DMS 273 treated with DMSO at 0.1 percent for 48 hours (cell line): ENCODE results near the gene LPAR2.

Experiments used
- DNase-seq: peaks from one replicate; lab custom pipeline; 2025; lab: John Stamatoyannopoulos, UW

LPAR2 gene

DNA sequence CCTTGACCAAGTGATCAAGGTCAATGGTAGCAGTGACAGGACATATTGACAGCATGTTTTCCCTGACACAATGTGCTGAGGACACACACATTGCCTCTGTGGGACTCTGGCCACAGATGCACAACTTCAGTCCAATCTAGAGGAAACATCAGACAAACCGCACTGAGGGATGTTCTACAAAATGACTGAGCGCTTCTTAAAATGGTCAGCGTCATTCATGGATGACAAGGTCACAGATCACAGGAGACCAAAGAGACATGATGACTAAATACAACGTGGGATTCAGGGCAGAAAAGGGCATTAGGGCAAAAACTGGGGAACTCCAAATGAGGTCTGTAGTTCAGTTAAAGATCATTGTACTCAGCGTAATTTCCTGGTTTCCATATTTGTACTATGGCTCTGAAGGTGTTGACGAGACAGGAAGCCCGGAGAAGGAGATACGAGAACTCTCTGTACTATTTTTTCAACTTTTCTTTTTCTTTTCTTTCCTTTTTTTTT is 30.2 kb downstream of the LPAR2 start:
- DNase-seq, result no peak

GRCh38 chr19:19595171-19595701 is 32.8 kb downstream of the LPAR2 start:
- peak; percentile 86 for DNase-seq

- DNase-seq, result peak; percentile 64
Observed at GRCh38 chr19:19594381-19594780, 33.6 kb downstream of the LPAR2 start.

GRCh38 chr19:19592690-19593089 is 35.3 kb downstream of the LPAR2 start:
- no peak for DNase-seq

- no peak for DNase-seq
Observed at GRCh38 chr19:19591133-19591825, 36.7 kb downstream of the LPAR2 start.

DNA sequence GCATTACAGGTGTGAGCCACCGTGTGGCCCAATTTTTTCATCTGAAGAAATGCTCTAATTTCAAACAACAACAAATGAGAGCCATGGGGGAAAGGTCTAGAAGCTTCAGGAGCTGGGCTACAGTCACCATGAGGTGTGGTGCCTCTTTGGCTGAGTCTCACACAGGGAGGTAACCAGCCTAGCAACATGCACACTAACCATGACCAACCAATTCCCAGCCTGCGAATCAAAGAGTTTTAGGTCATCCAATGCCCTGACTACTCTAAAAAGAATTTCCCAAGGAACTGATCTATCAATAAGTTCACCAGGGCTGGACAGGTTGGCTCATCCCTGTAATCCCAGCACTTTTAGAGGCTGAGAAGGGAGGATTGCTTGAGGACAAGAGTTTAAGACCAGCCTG is 39.5 kb downstream of the LPAR2 start:
- DNase-seq, result no peak

- peak; percentile 44 for DNase-seq
Observed at GRCh38 chr19:19587771-19588170, 40.2 kb downstream of the LPAR2 start.

DNA sequence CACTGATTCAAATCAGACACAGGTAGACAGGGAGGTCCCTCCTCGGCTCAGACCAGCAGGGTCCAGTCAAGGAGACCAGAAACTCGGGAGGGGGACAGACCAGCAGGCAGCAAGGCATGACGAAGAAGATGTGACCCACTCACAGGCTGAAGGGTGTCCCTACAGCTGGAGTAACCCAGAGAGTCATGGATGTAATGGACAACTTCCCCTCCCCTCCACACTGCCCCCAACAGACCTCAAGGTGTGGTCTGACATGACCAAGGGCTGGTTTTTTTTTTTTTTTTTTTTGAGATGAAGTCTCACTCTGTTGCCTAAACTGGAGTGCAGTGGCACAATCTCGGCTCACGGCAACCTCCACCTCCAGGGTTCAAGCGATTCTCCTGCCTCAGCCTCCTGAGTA is 43.7 kb downstream of the LPAR2 start:
- no peak for DNase-seq

GRCh38 chr19:19582471-19582870 is 45.5 kb downstream of the LPAR2 start:
- DNase-seq, result no peak

GRCh38 chr19:19581391-19581790 is 46.6 kb downstream of the LPAR2 start:
- DNase-seq, result no peak

DNA sequence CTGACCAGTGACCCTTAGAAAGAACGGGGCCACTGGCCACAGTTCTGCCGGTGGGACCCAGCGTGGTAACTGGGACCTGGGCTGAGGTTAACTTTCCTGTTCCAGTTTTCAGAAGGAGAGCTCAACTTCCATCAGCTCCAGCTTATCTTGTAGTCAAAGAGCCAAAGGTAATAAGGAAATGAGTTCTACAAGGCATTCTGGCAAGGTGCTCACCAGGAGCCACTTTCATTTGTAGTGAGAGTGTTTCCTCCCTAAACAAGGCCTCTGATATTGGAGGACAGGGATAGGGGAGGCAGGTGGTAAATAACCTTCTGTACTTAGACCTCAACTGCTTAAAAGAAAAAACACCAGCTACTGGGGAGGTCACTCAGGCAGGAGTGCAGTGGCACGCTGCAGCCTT is 47.6 kb downstream of the LPAR2 start:
- no peak for DNase-seq

DNA sequence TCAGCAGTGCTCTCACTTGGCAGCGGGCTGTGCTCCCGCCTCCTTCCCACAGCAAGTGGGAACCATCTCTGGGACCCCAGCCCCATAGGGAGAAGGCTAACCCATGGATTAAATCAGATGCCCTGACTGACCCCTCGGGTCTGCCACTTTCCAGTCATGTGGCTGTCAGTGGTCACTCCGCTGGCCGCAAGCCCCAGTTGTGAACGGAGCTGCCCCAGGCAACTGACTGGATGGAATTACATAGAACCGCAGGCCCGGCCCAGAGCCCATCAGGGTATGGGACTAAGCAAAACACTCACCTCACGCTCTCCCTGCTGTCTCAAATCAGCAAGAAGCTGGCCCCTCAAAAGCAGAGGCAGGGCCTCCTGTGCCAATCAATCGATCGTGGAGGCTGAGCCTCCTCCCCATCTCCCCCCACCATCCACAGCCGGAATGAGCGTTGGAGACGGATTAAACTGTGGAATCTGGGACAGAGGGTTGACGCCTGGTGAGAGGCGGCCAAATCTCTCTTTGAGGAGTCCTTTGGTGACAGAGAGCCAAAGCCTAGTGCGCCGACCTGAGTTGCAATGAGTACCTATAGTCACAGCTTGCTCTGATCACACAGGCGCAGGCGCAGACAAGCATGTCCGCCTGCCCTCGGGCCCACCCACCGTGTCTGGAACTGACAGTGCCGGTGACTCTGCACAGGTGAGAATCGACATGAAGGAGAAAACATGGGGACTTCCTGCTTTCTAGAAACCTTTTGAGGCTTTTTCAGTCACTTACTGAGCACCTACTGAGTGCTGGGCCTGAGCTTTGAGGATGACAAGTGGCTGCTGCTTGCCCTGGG is 48.3 kb downstream of the LPAR2 start:
- no peak for DNase-seq

- DNase-seq, result peak; percentile 88
Observed at GRCh38 chr19:19578252-19578651, 49.8 kb downstream of the LPAR2 start.

GRCh38 chr19:19575411-19575810 is 52.6 kb downstream of the LPAR2 start:
- DNase-seq, result no peak
